Measurements from ENCODE around the gene EP300.
"Not testable (repeated sequence)": the region's sequence is repeated elsewhere in the genome, so short reads cannot be mapped to it uniquely, and the experiment has no call there.

The EP300 gene

GRCh38 chr22:41085842-41086241 is 6.5 kb upstream of the EP300 start:
- no peak for DNase-seq (ENCODE audit: low read depth)

- DNase-seq (ENCODE audit: low read depth), result peak; percentile 99
Measured at GRCh38 chr22:41091132-41092022, 1.0 kb upstream of the EP300 start.

GRCh38 chr22:41092847-41093411 is 537 bp downstream of the EP300 start:
- peak; percentile 17 for DNase-seq (ENCODE audit: low read depth)

GRCh38 chr22:41094041-41094593 is 1.7 kb downstream of the EP300 start:
- DNase-seq (ENCODE audit: low read depth), result no peak

GRCh38 chr22:41096391-41096790 is 4.0 kb downstream of the EP300 start:
- no peak for DNase-seq (ENCODE audit: low read depth)

DNA sequence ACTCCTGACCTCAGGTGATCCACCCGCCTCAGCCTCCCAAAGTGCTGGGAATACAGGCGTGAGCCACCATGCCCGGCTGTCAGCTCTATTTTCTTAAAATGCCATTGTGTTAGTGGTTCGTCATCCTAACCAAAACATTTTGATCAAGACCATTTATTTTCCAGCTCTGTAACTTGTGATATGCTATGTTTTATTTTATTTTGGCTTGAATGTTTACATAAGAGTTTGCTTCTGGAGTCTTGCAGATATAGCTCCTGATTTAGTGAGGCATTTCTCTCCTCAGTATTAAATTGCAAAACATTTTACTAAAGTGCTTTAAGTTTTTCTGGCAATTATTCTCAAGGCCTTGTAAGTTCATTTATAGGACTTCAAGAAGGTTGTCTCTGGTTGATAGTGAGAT is 4.4 kb downstream of the EP300 start:
- DNase-seq (ENCODE audit: low read depth), result no peak

DNA sequence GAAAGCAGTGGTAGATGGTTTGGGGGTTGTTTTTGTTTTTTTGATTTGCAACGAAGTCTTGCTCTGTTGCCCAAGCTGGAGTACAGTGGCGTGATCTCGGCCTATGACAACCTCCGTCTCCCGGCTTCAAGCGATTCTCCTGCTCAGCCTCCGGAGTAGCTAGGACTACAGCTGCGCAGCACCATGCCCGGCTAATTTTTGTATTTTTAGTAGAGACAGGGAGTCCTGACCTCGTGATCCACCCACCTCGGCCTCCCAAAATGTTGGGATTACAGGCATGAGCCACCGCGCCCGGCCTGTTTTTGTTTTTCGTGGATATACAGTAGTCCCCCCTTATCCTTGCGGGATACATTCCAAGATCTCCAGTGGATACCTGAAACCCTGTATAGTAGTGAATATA is 6.6 kb downstream of the EP300 start:
- no peak for DNase-seq (ENCODE audit: low read depth)

DNA sequence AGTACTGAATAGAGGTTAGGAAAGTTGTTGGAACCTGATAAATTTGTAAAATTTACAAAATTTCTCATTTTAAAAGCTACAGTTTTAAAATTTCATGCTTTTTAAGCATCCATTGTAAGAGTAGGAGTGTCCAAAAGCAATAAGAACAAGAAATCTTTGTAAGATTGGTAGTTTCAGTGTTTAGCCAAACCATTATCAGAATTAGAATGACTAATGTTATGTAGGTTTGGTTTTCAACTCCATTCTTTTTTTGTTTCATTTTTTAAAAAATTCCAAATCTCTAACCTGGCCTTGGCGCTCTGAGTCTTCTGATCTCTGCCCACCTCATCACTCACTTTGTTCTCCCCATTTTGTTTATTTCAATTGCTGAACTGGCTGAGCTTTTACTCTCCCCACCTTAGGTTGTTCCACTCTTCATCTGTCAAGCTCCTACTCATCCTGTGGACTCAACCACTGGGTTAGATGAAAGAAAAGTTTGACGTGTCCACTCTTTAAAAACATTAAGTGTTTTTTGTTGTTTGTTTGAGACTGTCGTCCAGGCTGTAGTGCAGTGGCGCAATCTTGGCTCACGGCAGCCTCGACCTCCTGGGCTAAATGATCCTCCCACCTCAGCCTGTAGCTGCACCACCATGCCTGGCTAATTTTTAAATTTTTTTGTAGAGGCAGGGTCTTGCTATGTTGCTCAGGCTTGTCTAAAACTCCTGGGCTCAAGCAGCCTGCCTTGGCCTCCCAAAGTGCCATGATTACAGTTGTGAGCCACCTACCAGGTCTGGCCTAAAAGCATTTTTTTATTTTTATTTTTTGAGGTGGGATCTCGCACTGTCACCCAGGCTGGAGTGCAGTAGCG is 14.0 kb downstream of the EP300 start:
- no peak for DNase-seq (ENCODE audit: low read depth)

GRCh38 chr22:41106969-41107325 is 14.6 kb downstream of the EP300 start:
- not testable (repeated sequence) for DNase-seq (ENCODE audit: low read depth)

GRCh38 chr22:41110968-41111367 is 18.6 kb downstream of the EP300 start:
- no peak for DNase-seq (ENCODE audit: low read depth)

- DNase-seq (ENCODE audit: low read depth), result no peak
Measured at GRCh38 chr22:41116342-41116741, 23.9 kb downstream of the EP300 start.

GRCh38 chr22:41117127-41117965 is 25.0 kb downstream of the EP300 start:
- DNase-seq (ENCODE audit: low read depth), result no peak

DNA sequence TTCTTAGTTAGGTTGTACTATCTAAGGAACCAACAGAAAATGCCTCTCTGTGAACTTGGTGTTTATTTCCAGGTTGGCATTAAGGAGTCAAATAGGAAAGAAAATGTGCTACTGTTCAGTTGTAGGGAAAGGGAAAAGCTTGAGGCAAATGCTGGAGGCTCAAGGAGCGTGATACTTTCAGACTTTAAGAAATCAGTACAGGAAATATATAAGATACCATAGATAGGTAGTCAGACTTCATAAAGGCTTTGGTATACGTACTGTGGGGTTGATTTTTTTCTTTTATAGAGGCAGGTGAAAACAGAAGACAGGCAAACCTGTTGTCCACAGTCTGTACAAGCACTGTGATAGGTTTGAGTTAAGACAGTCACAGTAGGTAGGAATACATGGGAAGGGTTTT is 30.8 kb downstream of the EP300 start:
- DNase-seq (ENCODE audit: low read depth), result no peak

DNA sequence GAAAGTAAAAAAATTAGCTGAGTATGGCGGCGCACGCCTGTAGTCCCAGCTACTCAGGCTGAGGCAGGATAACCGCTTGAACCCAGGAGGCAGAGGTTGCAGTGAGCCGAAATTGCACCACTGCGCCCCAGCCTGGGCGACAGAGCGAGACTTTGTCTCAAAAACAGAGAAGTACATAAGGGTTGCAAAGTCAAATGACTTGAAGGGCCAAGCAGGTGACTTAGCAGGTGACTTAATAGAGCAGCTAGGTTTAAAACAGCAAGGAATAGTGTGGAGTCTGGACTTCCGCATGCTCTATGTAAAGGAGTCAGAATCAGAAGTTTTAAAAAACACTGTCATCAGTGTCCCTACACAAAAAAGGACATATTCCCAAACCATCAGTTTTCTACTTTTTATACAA is 31.7 kb downstream of the EP300 start:
- no peak for DNase-seq (ENCODE audit: low read depth)

- DNase-seq (ENCODE audit: low read depth), result no peak
Measured at GRCh38 chr22:41127451-41127850, 35.1 kb downstream of the EP300 start.

GRCh38 chr22:41128606-41129005 is 36.2 kb downstream of the EP300 start:
- no peak for DNase-seq (ENCODE audit: low read depth)

GRCh38 chr22:41132550-41132949 is 40.2 kb downstream of the EP300 start:
- DNase-seq (ENCODE audit: low read depth), result no peak

DNA sequence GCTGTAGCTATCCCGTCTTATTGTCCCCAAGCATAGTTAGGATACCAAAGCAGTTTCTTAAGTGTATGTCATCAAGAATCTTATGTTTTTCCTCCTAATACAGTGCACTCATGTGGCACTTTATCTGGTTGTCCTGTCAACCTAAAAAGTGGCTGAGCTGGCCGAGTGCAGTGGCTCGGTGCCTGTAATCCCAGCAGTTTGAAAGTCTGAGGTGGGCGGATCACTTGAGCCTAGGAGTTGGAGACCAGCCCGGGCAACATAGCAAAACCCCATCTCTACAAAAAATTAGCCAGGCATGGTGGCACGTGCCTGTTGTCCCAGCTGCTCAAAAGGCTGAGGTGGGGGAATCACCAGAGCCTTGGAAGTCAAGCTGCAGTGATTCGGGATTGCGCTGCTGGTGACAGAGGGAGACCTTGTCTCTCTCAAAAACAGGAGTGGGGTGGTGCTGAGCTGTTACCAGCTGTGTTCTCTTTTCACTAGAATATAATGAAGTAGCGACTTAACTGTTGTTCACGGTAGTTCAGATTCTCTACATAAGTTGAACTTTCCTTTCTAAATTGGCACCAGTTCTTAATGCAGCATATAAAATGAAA is 48.1 kb downstream of the EP300 start:
- DNase-seq (ENCODE audit: low read depth), result no peak

- DNase-seq (ENCODE audit: low read depth), result not testable (repeated sequence)
Measured at GRCh38 chr22:41145921-41146320, 53.5 kb downstream of the EP300 start.

DNA sequence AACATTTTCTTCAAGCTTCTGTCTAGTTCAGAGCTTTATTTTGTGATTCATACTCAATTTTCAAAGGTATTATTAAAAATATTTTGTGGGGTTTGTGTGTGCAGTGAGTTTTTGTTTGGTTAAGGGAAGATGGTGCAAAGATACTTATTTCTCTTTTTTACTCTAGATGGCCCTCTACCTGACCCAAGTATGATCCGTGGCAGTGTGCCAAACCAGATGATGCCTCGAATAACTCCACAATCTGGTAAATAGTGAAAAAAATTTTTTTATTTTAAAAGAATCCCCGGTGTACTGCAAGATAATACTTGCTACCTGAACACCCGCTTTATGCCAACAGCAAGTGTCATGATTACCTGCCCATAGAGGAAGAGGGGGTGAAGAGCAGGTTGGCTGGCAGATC is 54.2 kb downstream of the EP300 start:
- DNase-seq (ENCODE audit: low read depth), result no peak

DNA sequence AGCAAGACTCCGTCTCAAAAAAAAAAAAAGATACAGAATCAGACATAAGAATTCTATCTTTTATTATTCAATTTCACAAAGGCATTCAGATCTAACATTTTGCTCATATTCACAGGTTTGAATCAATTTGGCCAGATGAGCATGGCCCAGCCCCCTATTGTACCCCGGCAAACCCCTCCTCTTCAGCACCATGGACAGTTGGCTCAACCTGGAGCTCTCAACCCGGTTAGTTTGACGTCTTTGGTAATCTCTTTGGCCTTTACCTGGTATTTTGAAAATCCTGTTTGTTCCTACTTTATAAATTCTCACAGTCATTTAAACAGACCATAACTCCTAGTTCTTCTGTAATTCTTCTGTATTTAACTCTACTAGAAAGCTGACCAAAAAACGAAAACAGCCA is 55.3 kb downstream of the EP300 start:
- DNase-seq (ENCODE audit: low read depth), result no peak

Measured in activated T-cell treated with anti-CD3 and anti-CD28 coated beads for 1 hour (primary cell).